GM23248 (cell line): ENCODE results near the gene GPER1.

ENCODE experiments used
- EZH2 ChIP-seq: fragments of 200-600 bp; sonication (generic); IDR thresholded peaks from 2 replicates; pipeline ENCODE4 v1.6.1; 2018; ENCODE audit warnings: antibody characterized with exemption, mild to moderate bottlenecking; ENCODE audit not compliant: insufficient read depth, poor library complexity, severe bottlenecking
- EZH2phosphoT487 ChIP-seq: fragments of 200-600 bp; sonication (generic); IDR thresholded peaks from 2 replicates; pipeline ENCODE4 v1.6.1; 2018; ENCODE audit warnings: antibody characterized with exemption, moderate library complexity, mild to moderate bottlenecking, low read depth; ENCODE audit not compliant: insufficient read depth

DNA sequence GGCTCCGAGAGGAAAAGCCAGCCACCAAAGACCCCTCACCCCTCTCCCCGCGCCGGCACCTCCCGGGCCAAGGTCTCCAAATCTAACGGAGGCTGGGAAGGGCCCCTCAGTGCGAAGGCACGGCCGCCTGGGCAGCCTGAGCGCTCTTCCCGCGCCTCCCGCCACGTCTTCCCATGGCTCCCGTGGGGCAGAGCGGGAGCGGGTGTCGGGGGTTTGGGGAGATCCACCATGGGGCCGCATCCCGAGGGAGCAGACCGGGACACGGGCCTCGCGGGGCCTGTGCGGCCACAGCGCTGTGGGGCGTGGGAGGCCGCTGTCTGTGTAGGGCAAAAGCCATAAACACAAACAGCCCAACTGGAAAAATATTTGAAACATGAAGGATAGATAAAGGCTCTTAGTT, 22.4 kb downstream of the GPER1 start:
- TF ChIP-seq EZH2 (no peak), EZH2phosphoT487 (no peak)
